ENCODE measurements around the gene KDM4F. TPM values are rescaled to one million over a fixed set of nuclear protein-coding genes. Genes with fewer than 3 reads are reported as not detected.

The KDM4F gene
- total and polyA plus RNA-seq, 8 donors, result not detected

DNA sequence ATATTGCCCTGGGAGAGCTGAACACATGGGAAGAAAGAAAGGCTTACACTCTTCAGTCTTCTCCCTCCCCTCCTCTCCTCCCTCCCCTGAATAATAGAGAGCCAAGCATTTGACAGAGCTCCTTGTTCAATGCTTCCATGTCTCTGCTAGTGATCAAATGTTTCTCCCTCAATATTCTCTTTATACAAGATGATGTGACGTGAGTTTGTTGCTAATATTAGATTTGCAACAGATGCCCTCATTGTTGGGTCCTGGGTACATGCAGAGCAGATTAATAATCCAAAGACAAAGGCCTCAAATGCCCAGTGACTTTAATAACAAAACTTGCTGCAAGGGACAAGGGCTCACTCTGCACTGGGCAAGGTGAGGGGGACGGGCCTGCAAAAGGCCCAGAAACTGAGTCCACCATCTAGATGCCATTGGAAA, 33.4 kb downstream of the KDM4F start:
- no peaks in the 10 kb centered on the region for H3K36me3 ChIP-seq
- H3K4me1 ChIP-seq, result no peaks in the 10 kb centered on the region
- ATAC-seq (no peak), FAIRE-seq (no peak), DNase-seq (no peak)
- H3K4me3 ChIP-seq, result no peak overlapping the region
- H3K9me3 ChIP-seq, result no peaks in the 10 kb centered on the region
- WGBS, 2 donors, result 79 to 86% methylated on average over 2 of the region's 2 CpGs
- no peak overlapping the region for H3K27ac ChIP-seq
- H3K27me3 ChIP-seq, result no peaks in the 10 kb centered on the region
- TF ChIP-seq, protein P1, sequence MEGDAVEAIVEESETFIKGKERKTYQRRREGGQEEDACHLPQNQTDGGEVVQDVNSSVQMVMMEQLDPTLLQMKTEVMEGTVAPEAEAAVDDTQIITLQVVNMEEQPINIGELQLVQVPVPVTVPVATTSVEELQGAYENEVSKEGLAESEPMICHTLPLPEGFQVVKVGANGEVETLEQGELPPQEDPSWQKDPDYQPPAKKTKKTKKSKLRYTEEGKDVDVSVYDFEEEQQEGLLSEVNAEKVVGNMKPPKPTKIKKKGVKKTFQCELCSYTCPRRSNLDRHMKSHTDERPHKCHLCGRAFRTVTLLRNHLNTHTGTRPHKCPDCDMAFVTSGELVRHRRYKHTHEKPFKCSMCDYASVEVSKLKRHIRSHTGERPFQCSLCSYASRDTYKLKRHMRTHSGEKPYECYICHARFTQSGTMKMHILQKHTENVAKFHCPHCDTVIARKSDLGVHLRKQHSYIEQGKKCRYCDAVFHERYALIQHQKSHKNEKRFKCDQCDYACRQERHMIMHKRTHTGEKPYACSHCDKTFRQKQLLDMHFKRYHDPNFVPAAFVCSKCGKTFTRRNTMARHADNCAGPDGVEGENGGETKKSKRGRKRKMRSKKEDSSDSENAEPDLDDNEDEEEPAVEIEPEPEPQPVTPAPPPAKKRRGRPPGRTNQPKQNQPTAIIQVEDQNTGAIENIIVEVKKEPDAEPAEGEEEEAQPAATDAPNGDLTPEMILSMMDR (IDR thresholded peaks at IDR 0.05), result no peak
- intact Hi-C loops (cut with DNase I), result loop anchor here in 1 of 3 donors (10.0 kb wide), 1 partner anchor 62 kb away; no protein-coding TSS in a partner anchor

DNA sequence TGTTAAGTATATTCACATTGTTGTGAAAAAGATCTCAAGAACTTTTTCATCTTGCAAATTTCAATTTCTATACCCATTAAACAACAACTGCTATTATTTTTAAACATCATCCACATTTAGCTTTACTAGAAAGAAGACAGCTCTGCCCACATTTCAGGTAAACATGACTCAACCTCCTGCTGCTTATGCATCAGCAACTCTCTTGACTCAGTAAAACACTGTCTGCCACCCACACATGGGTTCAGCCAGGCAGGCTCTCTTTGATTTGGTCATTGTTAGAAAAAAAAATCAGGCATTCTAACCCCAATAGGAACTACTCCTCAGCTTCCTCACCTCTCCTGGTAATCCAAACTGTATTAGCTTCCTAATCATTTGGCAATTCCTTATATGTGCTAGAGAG, 35.3 kb downstream of the KDM4F start:
- no peak for FAIRE-seq
- no peaks in the 10 kb centered on the region for H3K36me3 ChIP-seq
- TF ChIP-seq, protein P1 (IDR thresholded peaks at IDR 0.05), result no peak
- H3K27ac ChIP-seq, result no peak overlapping the region
- H3K4me1 ChIP-seq, result no peaks in the 10 kb centered on the region
- ATAC-seq, result peak in 1 of 4 donors; percentile 50
- no peak for DNase-seq
- intact Hi-C loops (cut with DNase I), result loop anchor here in 1 of 3 donors (10.0 kb wide), 1 partner anchor 60 kb away; no protein-coding TSS in a partner anchor
- H3K4me3 ChIP-seq, result no peak overlapping the region
- H3K27me3 ChIP-seq, result no peaks in the 10 kb centered on the region
- no peaks in the 10 kb centered on the region for H3K9me3 ChIP-seq

DNA sequence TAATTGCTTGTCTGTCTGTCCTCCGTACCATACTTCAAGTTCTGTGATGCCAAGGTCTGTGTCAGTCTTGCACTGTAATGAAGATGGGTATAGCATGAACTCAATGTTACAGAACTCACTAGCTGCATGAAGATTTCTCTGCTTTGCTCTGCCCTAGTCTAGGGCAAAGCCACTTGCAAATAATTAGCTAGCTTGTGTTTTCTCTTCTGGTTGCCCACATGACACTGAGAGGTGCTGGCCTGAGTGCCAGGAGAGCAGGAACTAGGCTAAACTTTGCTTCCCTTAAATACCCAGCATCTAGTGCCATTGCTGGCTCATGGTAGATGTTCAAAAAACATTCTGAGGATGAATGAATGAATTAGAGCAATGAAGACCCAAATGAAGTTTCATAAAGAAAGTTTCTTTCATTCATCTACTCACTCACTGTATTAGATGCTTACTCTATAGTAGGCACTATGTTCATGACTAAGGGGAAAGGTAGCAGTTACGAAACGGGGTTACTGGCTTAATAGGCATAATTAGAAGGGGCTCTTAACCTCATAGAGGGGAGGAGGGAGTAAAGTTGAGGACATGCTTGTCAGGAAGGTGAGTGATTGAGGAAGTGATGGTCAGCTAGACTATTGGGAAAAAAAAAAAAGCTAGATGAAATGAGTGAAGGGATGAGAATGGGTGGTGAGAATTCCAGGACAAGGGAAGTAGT, 36.0 kb downstream of the KDM4F start:
- Histone ChIP-seq H3K27ac (no peak overlapping the region), H3K27me3 (no peaks in the 10 kb centered on the region), H3K9me3 (no peaks in the 10 kb centered on the region), H3K36me3 (no peaks in the 10 kb centered on the region), H3K4me1 (no peaks in the 10 kb centered on the region), H3K4me3 (no peak overlapping the region)
- TF ChIP-seq, protein P1 (IDR thresholded peaks at IDR 0.05), result no peak
- intact Hi-C loops (cut with DNase I), result loop anchor here in 1 of 3 donors (10.0 kb wide), 1 partner anchor 60 kb away; no protein-coding TSS in a partner anchor
- FAIRE-seq (no peak), ATAC-seq (no peak), DNase-seq (no peak)
- WGBS, 2 donors, result 66 to 86% methylated on average over 3 of the region's 3 CpGs

DNA sequence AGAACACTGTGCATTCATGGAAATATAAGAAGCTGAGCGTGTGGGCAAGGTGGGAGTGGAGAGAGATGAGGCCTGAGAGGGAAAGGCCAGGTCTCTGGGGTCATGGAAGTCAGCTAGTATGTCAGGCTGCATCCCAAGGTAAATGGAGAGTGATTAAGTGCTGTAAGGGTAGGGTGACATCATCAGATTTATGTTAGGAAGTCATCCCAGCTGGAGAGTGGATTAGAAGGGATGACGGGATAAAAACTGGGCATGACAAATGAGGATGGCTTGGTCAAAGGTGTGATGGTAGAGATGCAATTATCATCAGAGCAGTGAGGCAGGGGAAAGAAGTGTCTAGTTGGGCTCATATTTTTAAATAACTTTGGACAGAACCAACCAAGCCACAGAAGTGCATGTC, 36.9 kb downstream of the KDM4F start:
- Histone ChIP-seq H3K36me3 (no peaks in the 10 kb centered on the region), H3K4me3 (no peak overlapping the region), H3K9me3 (no peaks in the 10 kb centered on the region), H3K27me3 (no peaks in the 10 kb centered on the region), H3K4me1 (peaks cover 0 to 8% (median 0%) of the 10 kb centered on the region in 3 donors), H3K27ac (no peak overlapping the region)
- intact Hi-C loops (cut with DNase I), result loop anchor here in 1 of 3 donors (10.0 kb wide), 1 partner anchor 59 kb away; no protein-coding TSS in a partner anchor
- TF ChIP-seq, protein P1 (IDR thresholded peaks at IDR 0.05), result no peak
- no peak for FAIRE-seq
- no peak for ATAC-seq
- WGBS, 2 donors, result 73 to 86% methylated on average over 2 of the region's 2 CpGs
- DNase-seq, result no peak

Measured in pancreas (tissue), 10 donors.